A549 (cell line): ENCODE measurements around the gene IFNAR2.

Source experiments
- EP300 ChIP-seq, 2 experiments: fragments of >200 bp; sonication (Bioruptor Twin); formaldehyde crosslinking; IDR thresholded peaks; 2 replicates in 1 of 2; 3 replicates in 1 of 2; pipeline ENCODE4 v1.6.1; 2016 to 2017
- JUN ChIP-seq, 2 experiments: fragments of >200 bp; sonication (Bioruptor Twin); formaldehyde crosslinking; IDR thresholded peaks; 2 replicates in 1 of 2; 3 replicates in 1 of 2; pipeline ENCODE4 v1.6.1; 2016 to 2017
- NFE2L2 ChIP-seq: fragments of 150-350 bp; conservative IDR thresholded peaks from 2 replicates; pipeline ENCODE4 v1.6.1; 2014; ENCODE audit warnings: low read length
- PHF8 ChIP-seq: fragments of 200-600 bp; sonication (generic); IDR thresholded peaks from 2 replicates; pipeline ENCODE4 v1.6.1; 2016; ENCODE audit warnings: low read depth, mild to moderate bottlenecking, antibody characterized with exemption, moderate library complexity, borderline replicate concordance
- POLR2A ChIP-seq: IDR thresholded peaks from 2 replicates; pipeline ENCODE4 v1.6.1; 2012; ENCODE audit warnings: mild to moderate bottlenecking, low read length
- POLR2AphosphoS2 ChIP-seq: conservative IDR thresholded peaks from 2 replicates; pipeline ENCODE4 v1.6.1; 2012; ENCODE audit warnings: low read length, improper control_type of control experiment, inconsistent platforms
- RFX5 ChIP-seq: fragments of 450-650 bp; IDR thresholded peaks from 2 replicates; pipeline ENCODE4 v1.7.1; 2014; ENCODE audit warnings: antibody characterized with exemption, mild to moderate bottlenecking, moderate library complexity
- ZFP36 ChIP-seq: fragments of 450-650 bp; IDR thresholded peaks from 2 replicates; pipeline ENCODE4 v1.6.1; 2014; ENCODE audit warnings: borderline replicate concordance; ENCODE audit not compliant: partially characterized antibody
- TF ChIP-seq, protein P1 (sequence below): fragments of >200 bp; sonication (Bioruptor Twin); formaldehyde crosslinking; IDR thresholded peaks from 3 replicates; pipeline ENCODE4 v1.5.1; 2016
- TF ChIP-seq, protein P2 (sequence below): fragments of 450-650 bp; IDR thresholded peaks from 2 replicates; pipeline ENCODE4 v1.6.1; 2014; ENCODE audit warnings: antibody characterized with exemption
- TF ChIP-seq, protein P3 (sequence below): IDR thresholded peaks from 2 replicates; pipeline ENCODE4 v1.6.1; 2012

DNA sequence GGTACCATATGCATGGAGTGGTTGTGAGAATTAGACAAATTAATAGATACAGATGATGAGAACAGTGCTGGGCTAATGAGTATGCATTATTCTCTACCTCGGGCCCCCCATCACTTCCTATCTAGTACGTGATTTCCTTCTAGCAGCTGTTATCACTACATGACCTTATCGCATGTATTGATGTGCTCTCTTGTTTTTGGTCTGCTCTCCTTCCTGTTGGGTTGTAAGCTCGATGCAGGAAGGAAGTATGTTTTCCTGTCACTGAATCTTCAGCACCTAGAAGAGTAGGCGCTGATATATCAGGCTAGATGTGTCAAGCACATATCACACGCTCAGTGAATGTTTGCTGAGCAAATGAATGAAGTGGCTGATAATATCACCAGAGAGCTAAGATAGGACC lies 43.9 kb upstream of the IFNAR2 start:
- TF ChIP-seq EP300 (IDR thresholded peaks at IDR 0.05) (no peak), POLR2A (no peak), POLR2AphosphoS2 (no peak), ZFP36 (no peak), JUN (IDR thresholded peaks at IDR 0.05) (no peak), NFE2L2 (no peak), RFX5 (no peak), PHF8 (no peak)
- TF ChIP-seq, protein P1, sequence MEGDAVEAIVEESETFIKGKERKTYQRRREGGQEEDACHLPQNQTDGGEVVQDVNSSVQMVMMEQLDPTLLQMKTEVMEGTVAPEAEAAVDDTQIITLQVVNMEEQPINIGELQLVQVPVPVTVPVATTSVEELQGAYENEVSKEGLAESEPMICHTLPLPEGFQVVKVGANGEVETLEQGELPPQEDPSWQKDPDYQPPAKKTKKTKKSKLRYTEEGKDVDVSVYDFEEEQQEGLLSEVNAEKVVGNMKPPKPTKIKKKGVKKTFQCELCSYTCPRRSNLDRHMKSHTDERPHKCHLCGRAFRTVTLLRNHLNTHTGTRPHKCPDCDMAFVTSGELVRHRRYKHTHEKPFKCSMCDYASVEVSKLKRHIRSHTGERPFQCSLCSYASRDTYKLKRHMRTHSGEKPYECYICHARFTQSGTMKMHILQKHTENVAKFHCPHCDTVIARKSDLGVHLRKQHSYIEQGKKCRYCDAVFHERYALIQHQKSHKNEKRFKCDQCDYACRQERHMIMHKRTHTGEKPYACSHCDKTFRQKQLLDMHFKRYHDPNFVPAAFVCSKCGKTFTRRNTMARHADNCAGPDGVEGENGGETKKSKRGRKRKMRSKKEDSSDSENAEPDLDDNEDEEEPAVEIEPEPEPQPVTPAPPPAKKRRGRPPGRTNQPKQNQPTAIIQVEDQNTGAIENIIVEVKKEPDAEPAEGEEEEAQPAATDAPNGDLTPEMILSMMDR = no peak
- TF ChIP-seq, protein P2, sequence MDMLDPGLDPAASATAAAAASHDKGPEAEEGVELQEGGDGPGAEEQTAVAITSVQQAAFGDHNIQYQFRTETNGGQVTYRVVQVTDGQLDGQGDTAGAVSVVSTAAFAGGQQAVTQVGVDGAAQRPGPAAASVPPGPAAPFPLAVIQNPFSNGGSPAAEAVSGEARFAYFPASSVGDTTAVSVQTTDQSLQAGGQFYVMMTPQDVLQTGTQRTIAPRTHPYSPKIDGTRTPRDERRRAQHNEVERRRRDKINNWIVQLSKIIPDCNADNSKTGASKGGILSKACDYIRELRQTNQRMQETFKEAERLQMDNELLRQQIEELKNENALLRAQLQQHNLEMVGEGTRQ = no peak
- TF ChIP-seq, protein P3, sequence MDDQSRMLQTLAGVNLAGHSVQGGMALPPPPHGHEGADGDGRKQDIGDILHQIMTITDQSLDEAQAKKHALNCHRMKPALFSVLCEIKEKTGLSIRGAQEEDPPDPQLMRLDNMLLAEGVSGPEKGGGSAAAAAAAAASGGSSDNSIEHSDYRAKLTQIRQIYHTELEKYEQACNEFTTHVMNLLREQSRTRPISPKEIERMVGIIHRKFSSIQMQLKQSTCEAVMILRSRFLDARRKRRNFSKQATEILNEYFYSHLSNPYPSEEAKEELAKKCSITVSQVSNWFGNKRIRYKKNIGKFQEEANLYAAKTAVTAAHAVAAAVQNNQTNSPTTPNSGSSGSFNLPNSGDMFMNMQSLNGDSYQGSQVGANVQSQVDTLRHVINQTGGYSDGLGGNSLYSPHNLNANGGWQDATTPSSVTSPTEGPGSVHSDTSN = no peak
